ENCODE results near the gene BCAS3. TPM values are rescaled to one million over a fixed set of nuclear protein-coding genes. Genes with fewer than 3 reads are reported as not detected.

BCAS3 gene
- total RNA-seq, 1 donor from 2014 or later: 75.9 TPM

DNA sequence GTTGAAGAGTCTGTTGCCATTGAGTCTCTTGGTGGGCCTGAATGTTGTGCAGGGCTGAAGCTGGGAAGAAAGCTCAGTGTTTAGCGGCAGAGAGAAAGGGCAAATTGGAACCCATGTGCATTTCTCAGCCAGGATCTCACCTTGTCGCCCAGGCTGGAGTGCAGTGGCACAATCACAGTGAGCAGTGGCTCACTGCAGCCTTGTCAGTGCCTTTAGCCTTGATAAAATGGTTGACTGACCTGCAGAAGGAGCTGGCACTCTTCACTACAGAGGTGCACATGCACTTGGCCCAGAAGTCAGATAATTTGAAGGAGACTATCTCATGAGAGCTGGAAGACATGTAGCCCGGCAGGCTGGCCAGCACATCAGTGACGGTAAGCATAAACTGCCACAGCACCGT is 597.7 kb downstream of the BCAS3 start:
- Histone ChIP-seq H3K4me1 (peaks cover 4 to 7% of the 10 kb centered on the region in 2 donors), H3K36me3 (no peaks in the 10 kb centered on the region), H3K9me3 (no peaks in the 10 kb centered on the region), H3K27me3 (no peaks in the 10 kb centered on the region), H3K27ac (no peak overlapping the region), H3K4me3 (no peak overlapping the region)
- DNase-seq (ENCODE audit: low spot score in 2 of 2): no peak
- TF ChIP-seq, protein P1, sequence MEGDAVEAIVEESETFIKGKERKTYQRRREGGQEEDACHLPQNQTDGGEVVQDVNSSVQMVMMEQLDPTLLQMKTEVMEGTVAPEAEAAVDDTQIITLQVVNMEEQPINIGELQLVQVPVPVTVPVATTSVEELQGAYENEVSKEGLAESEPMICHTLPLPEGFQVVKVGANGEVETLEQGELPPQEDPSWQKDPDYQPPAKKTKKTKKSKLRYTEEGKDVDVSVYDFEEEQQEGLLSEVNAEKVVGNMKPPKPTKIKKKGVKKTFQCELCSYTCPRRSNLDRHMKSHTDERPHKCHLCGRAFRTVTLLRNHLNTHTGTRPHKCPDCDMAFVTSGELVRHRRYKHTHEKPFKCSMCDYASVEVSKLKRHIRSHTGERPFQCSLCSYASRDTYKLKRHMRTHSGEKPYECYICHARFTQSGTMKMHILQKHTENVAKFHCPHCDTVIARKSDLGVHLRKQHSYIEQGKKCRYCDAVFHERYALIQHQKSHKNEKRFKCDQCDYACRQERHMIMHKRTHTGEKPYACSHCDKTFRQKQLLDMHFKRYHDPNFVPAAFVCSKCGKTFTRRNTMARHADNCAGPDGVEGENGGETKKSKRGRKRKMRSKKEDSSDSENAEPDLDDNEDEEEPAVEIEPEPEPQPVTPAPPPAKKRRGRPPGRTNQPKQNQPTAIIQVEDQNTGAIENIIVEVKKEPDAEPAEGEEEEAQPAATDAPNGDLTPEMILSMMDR (IDR thresholded peaks at IDR 0.05): no peak
- intact Hi-C loops (cut with DNase I): no loop called here

DNA sequence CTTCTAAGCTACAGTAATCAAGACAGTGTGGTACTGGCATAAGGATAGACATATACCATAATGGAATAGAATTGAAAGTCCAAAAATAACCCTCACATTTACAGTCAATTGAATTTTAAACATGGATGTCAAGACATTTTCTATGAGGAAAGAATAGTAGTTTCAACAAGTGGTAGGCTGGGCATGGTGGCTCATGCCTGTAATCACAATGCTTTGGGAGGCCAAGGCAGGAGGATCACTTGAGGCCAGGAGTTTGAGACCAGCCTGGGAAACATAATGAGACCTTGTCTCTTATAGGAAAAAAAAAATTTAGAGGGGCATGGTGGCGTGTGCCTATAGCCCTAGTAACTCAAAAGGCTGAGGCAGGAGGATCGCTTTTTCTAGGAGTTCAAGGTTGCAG is 599.2 kb downstream of the BCAS3 start:
- TF ChIP-seq, protein P1 (IDR thresholded peaks at IDR 0.05): no peak
- no peak overlapping the region for H3K27ac ChIP-seq
- peaks cover 4 to 7% of the 10 kb centered on the region in 2 donors for H3K4me1 ChIP-seq
- H3K27me3 ChIP-seq: no peaks in the 10 kb centered on the region
- no peak for DNase-seq (ENCODE audit: low spot score in 2 of 2)
- no peaks in the 10 kb centered on the region for H3K36me3 ChIP-seq
- intact Hi-C loops (cut with DNase I): no loop called here
- no peak overlapping the region for H3K4me3 ChIP-seq
- H3K9me3 ChIP-seq: no peaks in the 10 kb centered on the region

DNA sequence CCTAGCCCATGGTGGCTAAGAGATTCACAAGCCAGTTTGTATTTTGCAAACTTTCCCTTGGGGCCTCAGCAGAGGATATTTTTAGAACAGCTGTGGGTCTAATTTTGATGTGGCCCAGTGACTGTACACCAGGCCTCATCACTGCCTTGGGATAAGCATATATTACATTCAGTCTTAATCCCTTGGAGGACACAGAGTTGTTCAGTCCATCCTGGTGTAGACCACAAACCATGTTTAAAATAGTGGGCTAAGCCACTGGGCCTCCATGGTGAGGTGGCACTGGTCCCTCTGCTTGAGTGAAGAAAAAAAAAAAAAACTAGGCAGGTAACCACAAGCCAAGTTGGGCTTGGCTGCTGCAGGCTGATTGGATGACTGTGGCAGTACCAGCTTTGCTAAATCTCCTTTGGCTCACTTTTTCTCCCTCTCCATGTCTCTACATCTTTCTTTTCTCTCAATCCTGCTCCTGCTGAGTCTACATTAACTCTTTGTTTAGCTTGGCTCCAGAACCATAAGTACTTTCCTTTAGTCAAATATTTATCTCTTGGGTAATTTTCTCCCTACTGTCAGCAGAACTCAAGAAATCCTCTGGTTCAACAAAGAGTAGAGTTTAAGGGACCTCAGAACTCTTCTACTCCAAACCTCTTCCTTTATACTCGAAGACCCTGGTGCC is 602.0 kb downstream of the BCAS3 start:
- Histone ChIP-seq H3K27ac (peak overlapping the region; percentile 18 to 28), H3K27me3 (no peaks in the 10 kb centered on the region), H3K36me3 (no peaks in the 10 kb centered on the region), H3K4me1 (peaks cover 4 to 7% of the 10 kb centered on the region in 2 donors), H3K4me3 (no peak overlapping the region), H3K9me3 (no peaks in the 10 kb centered on the region)
- TF ChIP-seq, protein P1 (IDR thresholded peaks at IDR 0.05): no peak
- intact Hi-C loops (cut with DNase I): no loop called here
- DNase-seq (ENCODE audit: low spot score in 2 of 2): no peak

GRCh38 chr17:61280338-61280737 is 602.7 kb downstream of the BCAS3 start:
- TF ChIP-seq, protein P1 (IDR thresholded peaks at IDR 0.05): no peak
- H3K27ac ChIP-seq: peak overlapping the region in 1 of 2 donors; percentile 18

DNA sequence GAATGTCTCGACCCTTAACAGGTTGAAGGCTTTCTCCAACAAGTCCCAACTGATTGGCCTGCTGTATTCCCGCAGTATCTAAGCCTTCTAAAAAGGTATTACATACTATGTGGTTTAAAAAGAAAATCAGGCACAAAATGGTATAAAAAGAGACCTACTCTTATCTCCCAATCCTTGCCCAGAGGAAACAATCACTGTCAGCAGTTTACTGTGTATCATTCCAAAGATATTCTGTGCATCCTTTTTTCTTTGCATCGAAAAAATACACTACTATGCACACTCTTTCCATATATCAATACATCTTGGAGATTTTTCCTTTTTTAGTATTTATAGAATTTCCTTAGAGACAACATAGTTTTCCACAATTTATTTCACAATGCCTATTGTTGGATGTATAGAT is 603.2 kb downstream of the BCAS3 start:
- H3K36me3 ChIP-seq: no peaks in the 10 kb centered on the region

More at GRCh38 chr17:61280338-61280737, 602.7 kb downstream of the BCAS3 start:
- Histone ChIP-seq H3K4me1 (peaks cover 4 to 7% of the 10 kb centered on the region in 2 donors), H3K9me3 (no peaks in the 10 kb centered on the region), H3K27me3 (no peaks in the 10 kb centered on the region), H3K36me3 (no peaks in the 10 kb centered on the region), H3K4me3 (no peak overlapping the region)
- intact Hi-C loops (cut with DNase I): no loop called here
- no peak for DNase-seq (ENCODE audit: low spot score in 2 of 2)

More for the DNA sequence above, 603.2 kb downstream of the BCAS3 start:
- Histone ChIP-seq H3K4me1 (peaks cover 4 to 7% of the 10 kb centered on the region in 2 donors), H3K4me3 (no peak overlapping the region), H3K9me3 (no peaks in the 10 kb centered on the region), H3K27me3 (no peaks in the 10 kb centered on the region), H3K27ac (no peak overlapping the region)
- TF ChIP-seq, protein P1 (IDR thresholded peaks at IDR 0.05): no peak
- DNase-seq (ENCODE audit: low spot score in 2 of 2): no peak
- intact Hi-C loops (cut with DNase I): no loop called here
